IMR-90 (cell line): Measurements from ENCODE around the gene ZFYVE28. TPM values are rescaled to one million over a fixed set of nuclear protein-coding genes. Genes with fewer than 3 reads are reported as not detected.

Source experiments
- ATAC-seq: fragments of 200-7000 bp; cut with Tn5 transposase; 2 replicates; pipeline ENCODE4 v1.9.1; 2020; ENCODE audit warnings: low read depth, mild to moderate bottlenecking, moderate library complexity
- BruUV-seq: library from RNA; stranded (reverse); fragments of 400-500 nt; replicated peaks from 2 replicates; lab custom pipeline; 2021; lab: Mats Ljungman, UMichigan
- CTCF ChIA-PET: fragments of 300-600 bp; formaldehyde crosslinking; extraction: SDS; loops from one replicate; lab custom pipeline; 2021; ENCODE audit warnings: antibody characterized with exemption; lab: Yijun Ruan, JAX
- POLR2A ChIA-PET: fragments of 300-600 bp; sonication (Branson Sonifier 250); formaldehyde crosslinking; loops from one replicate; lab custom pipeline; 2022; ENCODE audit warnings: antibody characterized with exemption; ENCODE audit not compliant: unreplicated experiment; lab: Charles Lee
- DNase-seq: peaks from one replicate; pipeline ENCODE4 v3.0.0; 2013
- H2AFZ ChIP-seq: replicated peaks from 2 replicates; pipeline ENCODE3; 2013; ENCODE audit warnings: low read length, mild to moderate bottlenecking; ENCODE audit not compliant: poor library complexity
- H2AK5ac ChIP-seq: 2 replicates; pipeline ENCODE4 v1.6.1; 2013; ENCODE audit warnings: low read depth, low read length, inconsistent platforms
- H2AK9ac ChIP-seq: replicated peaks from 2 replicates; pipeline ENCODE3; 2013; ENCODE audit warnings: mild to moderate bottlenecking, low read depth, low read length, moderate library complexity; ENCODE audit not compliant: poor library complexity
- H2BK120ac ChIP-seq: 2 replicates; pipeline ENCODE4 v1.6.1; 2013; ENCODE audit warnings: low read depth, low read length, inconsistent platforms
- H2BK15ac ChIP-seq: 3 replicates; pipeline ENCODE4 v1.6.1; 2013; ENCODE audit warnings: low read depth, low read length, inconsistent platforms
- H2BK20ac ChIP-seq: 2 replicates; pipeline ENCODE4 v1.6.1; 2013; ENCODE audit warnings: low read depth, mild to moderate bottlenecking, inconsistent platforms, low read length, moderate library complexity
- H2BK5ac ChIP-seq: 2 replicates; pipeline ENCODE4 v1.6.1; 2013; ENCODE audit warnings: mild to moderate bottlenecking, low read depth, low read length, inconsistent platforms; ENCODE audit not compliant: poor library complexity, severe bottlenecking
- H3K14ac ChIP-seq: replicated peaks from 2 replicates; pipeline ENCODE4 v1.6.1; 2013; ENCODE audit warnings: low read depth, low read length, inconsistent platforms
- H3K18ac ChIP-seq: 2 replicates; pipeline ENCODE4 v1.6.1; 2013; ENCODE audit warnings: low read depth, low read length, control low read depth
- H3K23ac ChIP-seq: 2 replicates; pipeline ENCODE4 v1.6.1; 2013; ENCODE audit warnings: low read depth, low read length, inconsistent platforms
- H3K27ac ChIP-seq: 2 replicates; pipeline ENCODE4 v1.5.1; 2013; ENCODE audit warnings: mild to moderate bottlenecking, control low read depth, low read length; ENCODE audit not compliant: insufficient read depth
- H3K27me3 ChIP-seq: 2 replicates; pipeline ENCODE4 v1.6.1; 2013; ENCODE audit warnings: low read length; ENCODE audit not compliant: control insufficient read depth, insufficient read depth
- H3K36me3 ChIP-seq: 2 replicates; pipeline ENCODE4 v1.6.1; 2013; ENCODE audit warnings: low read length, mixed read lengths; ENCODE audit not compliant: control insufficient read depth, insufficient read depth
- H3K4ac ChIP-seq: 2 replicates; pipeline ENCODE4 v1.6.1; 2013; ENCODE audit warnings: low read depth, low read length, inconsistent platforms
- H3K4me1 ChIP-seq: 2 replicates; pipeline ENCODE4 v1.6.1; 2013; ENCODE audit warnings: low read length, mixed read lengths; ENCODE audit not compliant: control insufficient read depth, insufficient read depth
- H3K4me2 ChIP-seq: 2 replicates; pipeline ENCODE4 v1.6.1; 2013; ENCODE audit warnings: low read depth, mild to moderate bottlenecking, control low read depth, low read length, moderate library complexity
- H3K4me3 ChIP-seq: 2 replicates; pipeline ENCODE4 v1.5.1; 2013; ENCODE audit warnings: low read depth, mild to moderate bottlenecking, control low read depth, low read length, moderate library complexity; ENCODE audit not compliant: insufficient read depth
- H3K56ac ChIP-seq: 2 replicates; pipeline ENCODE4 v1.6.1; 2013; ENCODE audit warnings: low read length, inconsistent platforms; ENCODE audit not compliant: insufficient read depth; ENCODE audit errors: extremely low read depth
- H3K79me1 ChIP-seq, 2 experiments: 2 replicates each; pipeline ENCODE4 v1.6.1; 2013; ENCODE audit warnings: low read length in 2 of 2, inconsistent platforms in 1 of 2, low read depth in 1 of 2
- H3K9ac ChIP-seq: 2 replicates; pipeline ENCODE4 v1.6.1; 2013; ENCODE audit warnings: low read depth, low read length, control low read depth
- H3K9me1 ChIP-seq: 2 replicates; pipeline ENCODE4 v1.6.1; 2013; ENCODE audit warnings: low read length, inconsistent platforms; ENCODE audit not compliant: insufficient read depth
- H3K9me3 ChIP-seq: 2 replicates; pipeline ENCODE4 v1.6.1; 2013; ENCODE audit warnings: low read length; ENCODE audit not compliant: control insufficient read depth, insufficient read depth
- H4K20me1 ChIP-seq: 2 replicates; pipeline ENCODE4 v1.6.1; 2013; ENCODE audit warnings: low read length, inconsistent platforms; ENCODE audit not compliant: insufficient read depth
- H4K5ac ChIP-seq: 2 replicates; pipeline ENCODE4 v1.6.1; 2013; ENCODE audit warnings: mild to moderate bottlenecking, low read depth, low read length, control low read depth
- H4K8ac ChIP-seq, 2 experiments: 2 replicates each; pipeline ENCODE4 v1.6.1; 2013; ENCODE audit warnings: low read depth in 2 of 2, low read length in 2 of 2, control low read depth in 1 of 2, inconsistent platforms in 1 of 2
- H4K91ac ChIP-seq: 2 replicates; pipeline ENCODE4 v1.6.1; 2013; ENCODE audit warnings: low read depth, low read length, inconsistent platforms; ENCODE audit not compliant: insufficient read depth
- CEBPB ChIP-seq: IDR thresholded peaks from 2 replicates; pipeline ENCODE4 v1.6.1; 2012; ENCODE audit warnings: low read depth, low read length, improper control_type of control experiment
- MAFK ChIP-seq: IDR thresholded peaks from 2 replicates; pipeline ENCODE4 v1.6.1; 2012; ENCODE audit warnings: low read depth, low read length, improper control_type of control experiment
- NFE2L2 ChIP-seq: fragments of 150-350 bp; IDR thresholded peaks from 2 replicates; pipeline ENCODE4 v1.6.1; 2016; ENCODE audit warnings: low read depth, mild to moderate bottlenecking, low read length
- RAD21 ChIP-seq: IDR thresholded peaks from 2 replicates; pipeline ENCODE4 v1.6.1; 2012; ENCODE audit warnings: low read length, improper control_type of control experiment
- SMC3 ChIP-seq: fragments of 150-350 bp; IDR thresholded peaks from 2 replicates; pipeline ENCODE4 v1.6.1; 2016; ENCODE audit warnings: low read depth, mild to moderate bottlenecking, antibody characterized with exemption, low read length, moderate library complexity
- WGBS, 2 experiments: methylation state at CpG; one replicate each; pipeline versions ENCODE4 v1.1.5 to v1.1.7; 2013; ENCODE audit warnings: missing lambda C conversion rate in 2 of 2; ENCODE audit not compliant: insufficient read length in 1 of 2; ENCODE audit errors: extremely low coverage in 2 of 2; 5-methylcytosine and 5-hydroxymethylcytosine counted together
- dilution Hi-C: fragments of 300-500 bp; cut with HindIII; formaldehyde crosslinking; loops from one replicate; pipeline ENCODE4 v1.14.3; 2018; ENCODE audit warnings: low sequenced_read_pairs; ENCODE audit not compliant: unreplicated experiment
- in situ Hi-C: fragments of 300-500 bp; cut with MboI; formaldehyde crosslinking; loops from 3 replicates; pipeline ENCODE4 v1.14.3; 2019; ENCODE audit warnings: low sequenced_read_pairs, inconsistent platforms, mixed read lengths
- intact Hi-C: fragments of 100-400 bp; cut with micrococcal nuclease; formaldehyde crosslinking; loops from 2 replicates; pipeline ENCODE4 v1.10.0; 2022
- polyA plus RNA-seq, 3 experiments: library from polyadenylated mRNA; depleted of rRNA; stranded (reverse); fragments of >200 nt; gene quantifications; 2 replicates each; pipeline ENCODE4 v1.2.3, GENCODE V29; 2012; ENCODE audit warnings: low replicate concordance in 1 of 3
- total RNA-seq: library from RNA; depleted of rRNA; stranded (reverse); fragments of >200 nt; gene quantifications from 2 replicates; pipeline ENCODE4 v1.2.3, GENCODE V29; 2012

ZFYVE28 gene
- total and polyA plus RNA-seq, 2 of the 4 experiments (the other 2 are of a cell fraction): 0.36 to 1.2 TPM

- Histone ChIP-seq H4K5ac (no peak overlapping the region), H3K27me3 (no peaks in the 10 kb centered on the region; the same call in 1 of the 2 replicates), H2AFZ (no peak overlapping the region), H3K79me1 (no peaks in the 10 kb centered on the region), H2BK20ac (no peak overlapping the region), H3K4me3 (no peak overlapping the region), H3K56ac (no peak overlapping the region), H3K18ac (no peak overlapping the region), H2AK9ac (no peak overlapping the region), H2BK5ac (no peak overlapping the region), H3K4me2 (no peak overlapping the region), H3K9ac (no peak overlapping the region), H3K4me1 (no peaks in the 10 kb centered on the region), H4K91ac (no peak overlapping the region), H3K9me3 (no peaks in the 10 kb centered on the region; the same call in 1 of the 2 replicates), H3K14ac (no peak overlapping the region), H4K20me1 (no peaks in the 10 kb centered on the region; the same call in 1 of the 2 replicates), H2BK15ac (no peak overlapping the region), H3K27ac (no peak overlapping the region), H3K9me1 (peaks cover 2% of the 10 kb centered on the region; the same call in 1 of the 2 replicates), H3K4ac (no peak overlapping the region), H2BK120ac (no peak overlapping the region), H2AK5ac (no peak overlapping the region), H4K8ac (no peak overlapping the region), H3K23ac (no peak overlapping the region), H3K36me3 (no peaks in the 10 kb centered on the region)
- BruUV-seq: no TSS peak
- intact Hi-C loops: loop anchor here (5.0 kb wide), 1 partner anchor 89 kb away; the partner anchor contains the start of gene MXD4
- DNase-seq (no peak), ATAC-seq (no peak)
- in situ Hi-C loops: no loop called here
- dilution Hi-C loops: no loop called here
- ChIA-PET CTCF (interaction anchor here (0.6 kb wide), 1 partner anchor 64 kb away, joined by 5 read pairs; no protein-coding TSS in a partner anchor), POLR2A (no interaction called here)
- WGBS, 2 experiments: 100% methylated on average over 1 of the region's 4 CpGs; no CpG with 5 or more reads in 1 of the 2 experiments
- TF ChIP-seq CEBPB (no peak), RAD21 (no peak), SMC3 (no peak), NFE2L2 (no peak), MAFK (no peak)
These were observed 67.5 kb downstream of the ZFYVE28 start for GRCh38 chr4:2350982-2351381.
